H9 (cell line): Measurements from ENCODE around the gene RERE. TPM values are rescaled to one million over a fixed set of nuclear protein-coding genes. Genes with fewer than 3 reads are reported as not detected.

Experiments used
- DNase-seq: peaks from one replicate; pipeline ENCODE4 v3.0.0-alpha.2; 2017
- H2AFZ ChIP-seq: one replicate; pipeline ENCODE4 v1.6.1; 2013; ENCODE audit warnings: mild to moderate bottlenecking, low read length, control low read depth, moderate library complexity
- H2AK5ac ChIP-seq: 2 replicates; pipeline ENCODE4 v1.6.1; 2013; ENCODE audit warnings: low read length, control low read depth, mixed read lengths; ENCODE audit not compliant: insufficient read length
- H2BK120ac ChIP-seq: one replicate; pipeline ENCODE4 v1.6.1; 2013; ENCODE audit warnings: low read depth, mild to moderate bottlenecking, low read length, control low read depth, inconsistent platforms; ENCODE audit not compliant: poor library complexity, severe bottlenecking
- H2BK12ac ChIP-seq: 2 replicates; pipeline ENCODE4 v1.6.1; 2013; ENCODE audit warnings: low read length, control low read depth, mixed read lengths, low read depth; ENCODE audit not compliant: insufficient read length
- H2BK15ac ChIP-seq: 2 replicates; pipeline ENCODE4 v1.6.1; 2013; ENCODE audit warnings: low read depth, low read length, control low read depth
- H2BK20ac ChIP-seq: one replicate; pipeline ENCODE4 v1.6.1; 2013; ENCODE audit warnings: low read depth, mild to moderate bottlenecking, low read length, control low read depth, inconsistent platforms; ENCODE audit not compliant: poor library complexity, severe bottlenecking
- H2BK5ac ChIP-seq: 2 replicates; pipeline ENCODE4 v1.6.1; 2013; ENCODE audit warnings: low read length, control low read depth, mixed read lengths; ENCODE audit not compliant: insufficient read length
- H3K14ac ChIP-seq: 2 replicates; pipeline ENCODE4 v1.6.1; 2013; ENCODE audit warnings: low read length, control low read depth; ENCODE audit not compliant: insufficient read depth
- H3K18ac ChIP-seq: 2 replicates; pipeline ENCODE4 v1.6.1; 2013; ENCODE audit warnings: low read depth, mild to moderate bottlenecking, mixed read lengths, low read length, control low read depth; ENCODE audit not compliant: insufficient read length
- H3K23ac ChIP-seq: 2 replicates; pipeline ENCODE4 v1.6.1; 2013; ENCODE audit warnings: low read length, control low read depth, mixed read lengths, low read depth; ENCODE audit not compliant: insufficient read length
- H3K23me2 ChIP-seq: 2 replicates; pipeline ENCODE4 v1.6.1; 2013; ENCODE audit warnings: low read depth, mild to moderate bottlenecking, mixed read lengths, low read length, control low read depth; ENCODE audit not compliant: insufficient read length, poor library complexity, severe bottlenecking
- H3K27ac ChIP-seq: 2 replicates; pipeline ENCODE4 v1.5.1; 2013; ENCODE audit warnings: low read length, control low read depth, mixed read lengths, low read depth; ENCODE audit not compliant: insufficient read length
- H3K27me3 ChIP-seq: 2 replicates; pipeline ENCODE4 v1.6.1; 2013; ENCODE audit warnings: low read length, control low read depth, inconsistent platforms; ENCODE audit not compliant: insufficient read depth
- H3K4ac ChIP-seq: 2 replicates; pipeline ENCODE4 v1.6.1; 2013; ENCODE audit warnings: low read depth, mild to moderate bottlenecking, control low read depth, inconsistent platforms, low read length, moderate library complexity
- H3K4me1 ChIP-seq: 2 replicates; pipeline ENCODE4 v1.6.1; 2013; ENCODE audit warnings: low read length, control low read depth, inconsistent platforms; ENCODE audit not compliant: insufficient read depth
- H3K4me2 ChIP-seq: 2 replicates; pipeline ENCODE4 v1.6.1; 2013; ENCODE audit warnings: low read length, control low read depth, mixed read lengths; ENCODE audit not compliant: insufficient read length, insufficient read depth
- H3K56ac ChIP-seq: 2 replicates; pipeline ENCODE4 v1.6.1; 2013; ENCODE audit warnings: low read depth, mild to moderate bottlenecking, mixed read lengths, low read length, control low read depth; ENCODE audit not compliant: insufficient read length
- H3K79me1 ChIP-seq: 2 replicates; pipeline ENCODE4 v1.6.1; 2013; ENCODE audit warnings: low read depth, mild to moderate bottlenecking, moderate library complexity, low read length, control low read depth, inconsistent platforms; ENCODE audit not compliant: insufficient read depth, poor library complexity, severe bottlenecking
- H3K79me2 ChIP-seq: 2 replicates; pipeline ENCODE4 v1.6.1; 2013; ENCODE audit warnings: low read length, control low read depth, inconsistent platforms; ENCODE audit not compliant: insufficient read depth
- H3K9ac ChIP-seq: 2 replicates; pipeline ENCODE4 v1.6.1; 2013; ENCODE audit warnings: low read length, control low read depth, mixed read lengths; ENCODE audit not compliant: insufficient read length; ENCODE audit errors: extremely low read depth
- H3K9me3 ChIP-seq: one replicate; pipeline ENCODE4 v1.6.1; 2013; ENCODE audit warnings: low read depth, low read length, inconsistent platforms; ENCODE audit not compliant: control insufficient read depth
- H3T11ph ChIP-seq: one replicate; pipeline ENCODE4 v1.6.1; 2013; ENCODE audit warnings: mild to moderate bottlenecking, low read length, control low read depth, inconsistent platforms
- H4K20me1 ChIP-seq: one replicate; pipeline ENCODE4 v1.6.1; 2013; ENCODE audit not compliant: control insufficient read depth, insufficient read length, insufficient read depth
- H4K5ac ChIP-seq: 2 replicates; pipeline ENCODE4 v1.6.1; 2013; ENCODE audit warnings: low read depth, mild to moderate bottlenecking, mixed read lengths, low read length, control low read depth; ENCODE audit not compliant: insufficient read length
- H4K8ac ChIP-seq: replicated peaks from 2 replicates; pipeline ENCODE4 v1.6.1; 2013; ENCODE audit warnings: low read length, control low read depth, mixed read lengths, low read depth; ENCODE audit not compliant: insufficient read length
- H4K91ac ChIP-seq: 2 replicates; pipeline ENCODE4 v1.6.1; 2013; ENCODE audit warnings: low read depth, mild to moderate bottlenecking, moderate library complexity, mixed read lengths, low read length, control low read depth; ENCODE audit not compliant: insufficient read length
- H3K27ac Mint-ChIP-seq, 3 experiments: 2 replicates in 2 of 3; 3 replicates in 1 of 3; pipeline ENCODE4 v1.8.0; 2020 to 2021; ENCODE audit warnings: mixed read lengths in 3 of 3, mild to moderate bottlenecking in 1 of 3, moderate library complexity in 1 of 3
- H3K27me3 Mint-ChIP-seq: 2 replicates; pipeline ENCODE4 v1.8.0; 2021; ENCODE audit warnings: low read depth, mild to moderate bottlenecking, moderate library complexity, mixed read lengths
- H3K36me3 Mint-ChIP-seq, 3 experiments: 2 replicates in 2 of 3; 3 replicates in 1 of 3; pipeline ENCODE4 v1.8.0; 2020 to 2021; ENCODE audit warnings: low read depth in 3 of 3, mixed read lengths in 3 of 3; ENCODE audit not compliant: insufficient read depth in 1 of 3
- H3K4me1 Mint-ChIP-seq, 2 experiments: 2 replicates each; pipeline ENCODE4 v1.8.0; 2020; ENCODE audit warnings: mixed read lengths in 2 of 2
- H3K4me3 Mint-ChIP-seq, 2 experiments: 2 replicates in 1 of 2; 3 replicates in 1 of 2; pipeline ENCODE4 v1.8.0; 2020 to 2021; ENCODE audit warnings: mild to moderate bottlenecking in 2 of 2, mixed read lengths in 2 of 2, moderate library complexity in 1 of 2
- H3K9me3 Mint-ChIP-seq, 2 experiments: 2 replicates in 1 of 2; 3 replicates in 1 of 2; pipeline ENCODE4 v1.8.0; 2020; ENCODE audit warnings: mild to moderate bottlenecking in 2 of 2, mixed read lengths in 2 of 2, moderate library complexity in 1 of 2
- CTCF ChIP-seq: fragments of 200-600 bp; sonication (generic); conservative IDR thresholded peaks from 3 replicates; pipeline ENCODE4 v1.8.0; 2021; ENCODE audit warnings: antibody characterized with exemption, mild to moderate bottlenecking
- WGBS: extraction: QIAGEN DNeasy Blood & Tissue Kit; methylation state at CpG from one replicate; pipeline ENCODE4 v1.1.7; 2013; ENCODE audit warnings: missing lambda C conversion rate, low lambda C conversion rate, mixed read lengths; ENCODE audit not compliant: insufficient read length; ENCODE audit errors: extremely low coverage; 5-methylcytosine and 5-hydroxymethylcytosine counted together
- total RNA-seq: library from RNA; stranded (reverse); gene quantifications from 2 replicates; pipeline ENCODE4 v1.2.1, GENCODE V29; 2021

The RERE gene
- total RNA-seq, 1 experiment from 2014 or later: 103 TPM

- Histone ChIP-seq H3K14ac (no peak overlapping the region), H3K4ac (no peak overlapping the region), H2BK12ac (no peak overlapping the region), H3K9me3 (no peaks in the 10 kb centered on the region), H4K5ac (no peak overlapping the region), H2BK5ac (no peak overlapping the region), H3K27me3 (no peaks in the 10 kb centered on the region), H3T11ph (no peak overlapping the region), H3K9ac (no peak overlapping the region), H4K20me1 (no peaks in the 10 kb centered on the region), H2AFZ (no peak overlapping the region), H2BK20ac (no peak overlapping the region), H3K79me1 (peaks cover 6% of the 10 kb centered on the region), H3K27ac (no peak overlapping the region), H2AK5ac (no peak overlapping the region), H2BK120ac (no peak overlapping the region), H3K56ac (no peak overlapping the region), H3K79me2 (peaks cover 10% of the 10 kb centered on the region; the same call in 1 of the 2 replicates), H4K91ac (no peak overlapping the region), H4K8ac (no peak overlapping the region), H3K23ac (no peak overlapping the region), H3K23me2 (no peaks in the 10 kb centered on the region), H3K4me1 (peaks cover 9% of the 10 kb centered on the region; the same call in 1 of the 2 replicates), H3K18ac (no peak overlapping the region), H2BK15ac (no peak overlapping the region), H3K4me2 (no peak overlapping the region)
- Mint-ChIP-seq H3K9me3 (no peaks in the 10 kb centered on the region; a peak in 1 of 5 replicates), H3K36me3 (peaks cover 14 to 18% (median 17%) of the 10 kb centered on the region in 3 experiments; a peak in 6 of 7 replicates), H3K4me3 (no peak overlapping the region), H3K4me1 (peaks cover 55 to 59% of the 10 kb centered on the region in 2 experiments), H3K27me3 (no peaks in the 10 kb centered on the region), H3K27ac (peak overlapping the region in 2 of 3 experiments; percentile 5 to 71; a peak in 3 of 7 replicates)
- WGBS: no CpG with 5 or more reads among the region's 7 CpGs
- no peak for DNase-seq
- TF ChIP-seq CTCF: no peak
These were observed 405.6 kb downstream of the RERE start for GRCh38 chr1:8411803-8412182.
